Endometrial microvascular endothelial cells (primary cell): Measurements from ENCODE around the gene CLEC18C. TPM values are rescaled to one million over a fixed set of nuclear protein-coding genes. Genes with fewer than 3 reads are reported as not detected.
"Not testable (repeated sequence)": the region's sequence is repeated elsewhere in the genome, so short reads cannot be mapped to it uniquely, and the experiment has no call there.

Experiments
- in situ Hi-C: cut with HindIII; loops from 2 replicates; pipeline ENCODE4 v1.10.0; 2017; ENCODE audit warnings: low sequenced_read_pairs, low pct_unique_long_range_greater_than_20kb; ENCODE audit errors: inconsistent ontology term
- total RNA-seq: library from RNA; depleted of rRNA; stranded (reverse); fragments of >200 nt; gene quantifications from one replicate; pipeline ENCODE4 v1.2.3, GENCODE V29; 2015; ENCODE audit errors: inconsistent ontology term

Gene CLEC18C
- total RNA-seq, 1 donor from 2014 or later: not detected

DNA sequence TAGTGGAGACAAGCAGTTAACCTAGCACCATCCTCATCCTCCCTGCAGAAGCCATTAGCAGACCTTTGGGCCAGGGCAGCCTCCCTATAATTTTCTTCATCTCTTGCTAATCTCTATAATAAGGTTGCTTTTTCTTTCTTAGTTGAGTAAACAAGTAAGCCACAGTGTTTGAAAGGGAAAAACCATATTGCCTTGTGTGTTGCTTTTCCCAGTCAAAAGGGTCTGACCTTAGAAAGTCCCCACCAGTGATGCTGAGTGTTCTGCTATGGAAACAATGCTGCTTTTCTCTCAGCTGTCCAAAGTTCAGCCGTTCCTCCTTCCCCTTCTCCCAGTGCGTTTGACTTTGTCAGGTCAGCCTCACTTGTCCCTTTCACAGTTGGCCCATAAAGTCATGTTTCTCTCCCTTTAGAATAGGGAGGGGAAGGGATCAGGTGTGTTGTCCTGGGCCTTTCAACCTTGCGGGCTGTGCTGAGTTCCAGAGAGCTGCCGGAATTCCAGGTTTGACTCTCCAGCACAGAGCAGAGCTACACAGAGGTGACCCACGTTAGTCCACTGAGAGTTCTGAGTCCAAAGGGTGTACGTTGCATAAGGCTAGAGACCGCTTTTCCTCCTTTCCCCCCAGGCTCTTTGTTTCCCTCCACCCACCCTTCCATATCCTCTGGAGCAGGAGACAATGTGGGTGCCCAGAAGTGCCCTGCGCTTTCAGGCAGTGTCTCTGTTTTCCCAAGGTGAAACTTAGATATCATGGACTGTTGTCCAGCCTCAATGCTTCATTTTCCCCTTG, 15.9 kb upstream of the CLEC18C start:
- in situ Hi-C loops: no loop called here

GRCh38 chr16:70158261-70158939, 15.2 kb upstream of the CLEC18C start:
- in situ Hi-C loops: no loop called here

GRCh38 chr16:70159355-70160348, 13.9 kb upstream of the CLEC18C start:
- in situ Hi-C loops: no loop called here

DNA sequence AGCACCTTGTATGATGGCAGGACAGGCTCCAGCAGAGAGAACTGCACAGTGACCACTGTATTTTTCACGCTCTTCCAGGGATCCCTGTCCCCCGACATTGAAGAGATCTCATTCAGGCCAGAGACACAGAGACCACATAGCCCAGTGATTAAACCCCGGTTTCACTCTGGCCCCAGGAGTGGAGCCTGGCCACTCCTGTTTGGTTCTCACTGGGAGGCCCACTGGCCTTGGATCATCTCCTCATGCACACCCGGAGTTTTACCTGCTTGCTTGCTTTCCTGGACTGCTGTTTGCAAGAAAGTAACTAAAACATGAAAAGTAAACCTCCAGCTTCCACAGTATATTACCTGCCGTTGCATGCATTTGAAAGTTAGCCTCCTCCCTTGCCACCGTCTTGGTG, 13.2 kb upstream of the CLEC18C start:
- in situ Hi-C loops: no loop called here

DNA sequence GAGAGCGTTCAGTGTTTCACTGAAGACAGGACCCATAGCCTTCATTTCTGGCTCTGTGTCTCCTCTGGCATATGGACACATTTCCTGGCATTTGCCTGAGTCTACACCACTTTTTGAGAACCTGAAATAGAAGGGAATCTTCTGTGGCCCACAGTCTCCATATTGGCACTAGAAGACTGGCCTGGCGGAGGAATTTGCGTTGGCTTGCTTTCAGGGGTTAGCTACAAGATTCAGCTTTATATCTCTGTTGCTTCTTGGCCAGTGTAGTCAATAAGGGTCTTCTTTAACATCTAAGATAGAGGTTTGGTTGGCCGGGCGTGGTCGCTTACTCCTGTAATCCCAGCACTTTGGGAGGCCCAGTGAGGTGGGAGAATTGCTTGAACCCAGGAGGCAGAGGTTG, 12.8 kb upstream of the CLEC18C start:
- in situ Hi-C loops: no loop called here

GRCh38 chr16:70161350-70161749, 12.2 kb upstream of the CLEC18C start:
- in situ Hi-C loops: no loop called here

GRCh38 chr16:70162041-70162451, 11.5 kb upstream of the CLEC18C start:
- in situ Hi-C loops: no loop called here

DNA sequence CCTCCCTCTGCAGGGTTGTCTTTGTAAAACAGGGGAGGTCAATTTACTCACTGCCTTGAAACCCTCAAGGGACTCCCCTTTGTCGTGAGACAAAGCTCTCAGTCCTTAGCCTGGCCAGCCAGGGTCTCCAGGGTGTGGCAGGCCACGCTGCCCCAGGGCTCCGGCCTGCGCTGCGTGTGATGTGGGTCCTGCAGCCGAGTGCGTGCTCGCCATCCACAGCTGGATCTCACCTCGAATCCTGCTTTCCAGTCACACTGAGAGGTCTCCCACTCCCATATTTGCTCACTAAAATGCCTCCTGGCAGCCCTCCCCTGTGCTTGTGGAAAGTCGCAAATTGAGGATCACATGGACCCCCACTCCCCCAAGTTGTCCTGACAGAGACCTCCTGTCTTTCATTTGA, 10.0 kb upstream of the CLEC18C start:
- in situ Hi-C loops: no loop called here

DNA sequence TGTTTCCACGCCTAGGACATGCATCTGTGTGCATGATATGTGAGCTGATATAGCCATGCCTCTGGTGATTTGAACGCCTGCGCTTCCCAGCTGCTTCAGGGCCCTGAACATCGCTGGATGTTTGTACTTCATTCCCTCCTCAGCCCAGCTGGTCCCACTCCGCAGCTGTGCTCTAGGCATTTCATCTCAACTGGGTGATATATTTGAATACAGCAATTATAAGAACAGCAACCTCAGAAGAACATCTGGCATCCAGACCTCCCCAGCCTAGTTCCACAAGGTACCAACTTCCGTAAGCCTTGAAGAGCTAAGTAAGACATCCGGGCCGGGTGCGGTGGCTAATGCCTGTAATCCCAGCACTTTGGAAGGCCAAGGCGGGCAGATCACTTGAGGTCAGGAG, 6.9 kb upstream of the CLEC18C start:
- in situ Hi-C loops: not testable (repeated sequence)

GRCh38 chr16:70173916-70174315, 329 bp downstream of the CLEC18C start:
- in situ Hi-C loops: not testable (repeated sequence)

- in situ Hi-C loops: not testable (repeated sequence)
Measured at GRCh38 chr16:70174387-70174932, 873 bp downstream of the CLEC18C start.

GRCh38 chr16:70187858-70188607, 14.4 kb downstream of the CLEC18C start:
- in situ Hi-C loops: not testable (repeated sequence)

DNA sequence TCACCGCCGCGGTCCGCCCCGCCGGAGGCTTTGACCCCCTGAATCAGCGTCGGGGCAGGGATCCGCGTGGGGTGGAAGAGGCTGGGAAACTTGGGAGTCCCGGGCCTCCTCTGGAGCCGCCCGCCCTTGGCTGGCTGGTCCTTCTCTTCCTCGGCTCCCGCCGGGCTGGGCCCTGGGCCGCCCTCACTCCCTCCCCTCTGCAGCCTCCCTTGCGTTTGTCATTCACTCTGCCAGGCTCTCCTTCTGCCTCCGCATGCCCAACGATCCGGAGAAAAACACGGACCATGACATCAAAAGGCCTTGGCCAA, 15.0 kb downstream of the CLEC18C start:
- in situ Hi-C loops: not testable (repeated sequence)

DNA sequence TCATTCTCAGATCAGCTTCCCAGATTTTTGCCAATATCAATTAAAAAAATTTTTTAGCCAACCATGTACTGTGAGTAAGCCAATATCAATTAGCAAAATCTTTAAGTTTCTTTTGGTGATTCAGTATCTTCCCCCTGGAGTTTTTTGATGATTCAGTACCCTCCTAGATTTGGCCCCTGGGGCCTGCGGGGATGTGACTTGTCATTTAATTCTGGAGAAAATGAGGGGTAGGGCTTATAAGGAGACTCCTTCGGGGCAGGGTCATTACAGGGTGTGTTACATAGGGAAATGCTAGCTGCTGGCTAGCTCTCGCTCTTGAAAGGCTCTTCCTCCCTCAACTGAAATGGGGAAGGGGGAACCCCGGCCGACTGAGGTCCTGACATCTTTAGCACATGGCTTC, 17.0 kb downstream of the CLEC18C start:
- in situ Hi-C loops: not testable (repeated sequence)

- in situ Hi-C loops: not testable (repeated sequence)
Measured at GRCh38 chr16:70196683-70197300, 23.2 kb downstream of the CLEC18C start.

DNA sequence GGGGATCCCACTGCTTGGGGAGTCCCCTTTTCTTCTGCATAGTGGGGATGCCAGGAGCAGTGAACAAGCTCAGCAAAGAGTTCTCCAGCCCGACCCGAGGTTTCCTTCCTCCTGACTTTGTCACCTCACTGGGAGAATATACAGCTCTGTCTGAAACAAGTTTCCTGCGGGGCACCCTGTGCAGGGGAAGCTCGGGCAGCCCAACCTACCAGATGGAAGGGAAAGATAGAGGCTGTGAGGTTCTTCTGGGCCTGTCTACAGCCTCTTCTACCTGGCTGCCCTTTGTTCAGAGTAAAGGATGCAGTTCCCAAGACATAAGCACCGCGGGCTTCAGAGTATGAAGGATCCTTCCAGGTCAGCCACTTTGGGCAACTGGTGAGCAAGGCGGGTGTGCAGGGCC, 24.0 kb downstream of the CLEC18C start:
- in situ Hi-C loops: not testable (repeated sequence)

GRCh38 chr16:70198230-70198629, 24.6 kb downstream of the CLEC18C start:
- in situ Hi-C loops: not testable (repeated sequence)

- in situ Hi-C loops: not testable (repeated sequence)
Measured at GRCh38 chr16:70198666-70199065, 25.1 kb downstream of the CLEC18C start.
